NCI-H510A treated with DMSO at 0.1 percent for 48 hours (cell line): ENCODE results near the gene PSMB3.
A peak's percentile ranks its signal among the peaks of the same experiment; 100 is the strongest.

Experiments used
- DNase-seq: peaks from one replicate; lab custom pipeline; 2025; lab: John Stamatoyannopoulos, UW

PSMB3 gene

GRCh38 chr17:38752308-38753070 is at the start of gene PSMB3:
Gene PSMB3, plus strand, starts transcription at chr17:38752741. Its CDS starts 86 bp downstream, at chr17:38752827.
- DNase-seq: peak; percentile 98

GRCh38 chr17:38702916-38703741 is 49.4 kb upstream of the PSMB3 start:
- DNase-seq: no peak

DNA sequence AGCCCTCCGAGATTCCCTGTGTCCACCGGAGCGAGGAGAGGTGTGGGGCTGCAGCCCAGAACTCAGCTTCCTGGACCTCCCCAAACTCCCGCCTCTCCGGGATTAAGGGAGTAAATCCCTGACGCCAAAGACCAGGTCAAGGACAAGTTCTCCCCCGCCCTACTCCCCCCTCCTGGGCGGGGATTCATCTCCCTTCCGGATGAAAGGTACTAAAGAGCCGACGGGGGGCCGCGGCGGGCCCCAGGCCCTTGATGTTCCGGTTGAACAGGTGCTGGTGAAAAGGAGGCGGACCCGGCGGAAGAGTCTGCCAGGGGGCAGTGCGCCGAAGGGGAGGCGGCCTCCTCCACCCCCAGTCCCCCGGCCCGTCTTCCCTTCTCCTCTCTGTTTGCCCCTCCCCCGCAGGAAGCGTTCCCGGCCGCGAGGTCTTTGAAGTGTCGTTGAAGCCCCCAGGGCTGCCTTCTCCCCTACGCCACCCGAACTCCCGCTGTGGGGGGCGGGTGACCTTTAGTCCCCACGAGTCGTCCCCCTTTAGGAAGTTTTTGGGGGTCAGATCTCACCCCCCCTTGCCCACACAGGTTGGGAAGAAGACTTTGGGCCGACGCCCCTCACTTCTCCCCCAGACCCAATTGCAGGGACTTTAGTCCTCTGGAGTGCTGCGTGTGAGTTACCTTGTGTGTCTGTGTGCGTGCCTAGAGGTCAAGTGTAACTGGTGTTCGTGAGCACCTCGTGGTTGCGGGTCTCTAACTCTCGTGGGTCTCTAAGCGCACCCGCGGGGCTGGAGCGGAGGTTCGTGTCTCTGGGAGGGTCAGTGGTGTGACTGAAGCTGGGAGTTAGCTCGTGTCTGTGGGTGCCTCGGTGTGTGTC is 48.6 kb upstream of the PSMB3 start:
- peak; percentile 97 for DNase-seq

DNA sequence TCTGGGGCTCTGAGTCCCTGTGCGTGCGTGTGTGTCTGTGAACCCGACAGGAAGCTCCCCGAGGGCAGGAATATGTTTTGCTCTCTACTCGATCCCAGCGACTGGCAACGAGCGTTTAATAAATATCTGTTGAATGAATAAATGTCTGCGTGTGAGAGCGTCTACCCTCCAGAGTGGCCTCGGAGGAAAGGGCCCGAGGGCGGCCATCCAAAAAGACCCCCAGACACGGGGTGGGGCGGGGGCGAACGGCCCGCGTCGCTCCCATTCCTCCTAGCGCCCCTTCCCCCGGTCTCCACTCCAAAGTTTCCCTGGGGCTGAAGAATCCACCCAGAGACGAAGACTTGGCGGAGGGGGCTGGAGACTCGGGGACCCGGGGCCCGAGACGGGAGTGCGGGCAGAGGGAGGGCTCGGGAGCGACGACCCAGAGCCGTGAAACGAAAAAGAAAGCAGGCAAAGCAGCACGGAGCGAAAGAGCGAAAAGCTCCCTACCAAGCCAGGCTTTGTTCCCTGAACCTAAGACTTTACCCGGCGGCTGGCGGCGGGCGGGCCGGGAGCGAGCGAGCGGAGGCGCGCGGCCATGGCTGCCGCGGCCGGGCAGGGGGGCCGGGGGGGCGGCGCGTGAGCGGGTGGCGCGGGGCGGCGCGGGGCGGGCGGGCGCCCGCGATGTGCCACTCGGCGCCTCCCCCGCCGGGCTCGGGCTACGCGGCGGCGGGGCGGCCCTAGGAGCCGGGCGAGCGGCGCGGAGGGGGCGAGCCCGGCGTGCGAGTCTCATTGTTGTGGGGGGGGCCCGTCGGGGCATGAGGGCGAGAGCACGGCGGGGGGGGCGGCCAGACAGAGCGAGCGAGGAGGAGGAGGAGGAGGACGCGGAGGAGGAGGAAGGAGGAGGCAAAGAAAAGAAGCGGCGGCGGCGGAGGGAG is 47.7 kb upstream of the PSMB3 start, which contains the start of gene MLLT6:
Gene MLLT6 (plus strand): TSS at position 668 of the 917 bp plus-strand sequence. CDS start 360 bp downstream, outside the sequence.
- DNase-seq: peak; percentile 78

GRCh38 chr17:38705523-38705802 is 47.1 kb upstream of the PSMB3 start:
- no peak for DNase-seq

DNA sequence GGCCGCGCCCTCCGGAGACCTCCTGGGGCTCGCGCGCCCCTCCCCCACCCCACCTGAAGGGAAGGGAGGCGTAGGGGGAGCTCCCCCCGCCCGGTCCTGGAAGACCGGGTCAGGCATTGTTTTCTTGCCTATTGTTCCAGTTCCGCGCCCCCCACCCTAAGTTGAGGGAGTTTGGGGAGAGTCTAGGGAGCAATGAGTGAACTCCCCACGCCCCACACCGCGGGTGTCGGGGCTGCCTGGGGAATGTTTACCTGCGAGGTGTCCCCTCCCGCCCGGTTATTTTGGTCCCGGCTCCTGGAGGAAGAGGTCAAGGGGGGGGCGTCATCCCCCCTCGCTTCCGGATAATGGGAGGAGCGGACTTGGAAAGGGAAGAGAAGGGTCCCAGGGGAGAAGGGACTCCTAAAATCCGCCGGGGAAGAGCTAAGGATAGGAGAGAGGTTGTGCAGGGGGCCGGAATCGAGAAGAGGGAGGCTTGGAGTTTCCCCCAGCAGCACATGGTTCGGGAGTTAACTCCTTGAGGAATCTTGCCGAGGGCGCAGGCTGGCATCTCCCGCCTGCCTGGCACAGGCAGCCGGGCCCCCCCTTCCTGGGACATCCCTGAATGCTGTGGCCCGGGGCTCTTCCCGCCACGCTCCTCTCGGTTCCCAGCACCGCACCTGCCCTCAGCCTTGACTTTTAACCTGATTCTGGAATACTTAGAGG is 46.6 kb upstream of the PSMB3 start:
- peak; percentile 51 for DNase-seq

DNA sequence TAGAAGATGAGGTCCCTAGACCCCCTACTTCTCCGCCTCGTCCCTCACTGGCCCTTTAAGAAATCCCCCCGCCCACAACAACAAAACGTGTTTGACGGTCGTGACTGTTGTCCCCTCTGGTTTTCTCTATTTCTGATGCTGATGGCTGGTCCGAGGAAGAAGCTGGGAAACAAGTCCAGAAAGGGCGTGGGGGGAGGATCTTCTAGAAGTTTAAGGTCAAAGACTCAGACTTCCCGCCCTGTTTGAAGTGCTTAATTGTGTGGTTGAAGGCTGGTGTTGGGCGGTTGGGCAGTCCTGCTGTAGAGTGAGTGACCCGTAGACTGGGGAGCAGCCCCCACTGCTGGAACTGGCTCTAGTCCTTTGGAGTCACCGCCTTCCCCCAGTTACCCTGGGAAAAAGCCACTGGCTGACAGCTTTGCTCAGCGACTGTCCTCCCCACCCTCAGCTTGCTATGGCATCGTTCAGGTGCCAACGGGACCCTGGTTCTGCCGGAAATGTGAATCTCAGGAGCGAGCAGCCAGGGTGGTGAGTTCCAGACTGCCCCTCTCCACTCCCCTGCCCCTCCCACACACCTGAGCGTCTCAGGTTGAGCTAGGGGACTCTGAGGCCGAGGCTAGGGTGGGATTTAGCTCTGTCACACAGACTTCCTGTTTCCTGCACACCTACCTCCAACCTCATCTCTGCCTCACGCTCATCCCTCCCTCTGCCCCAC is 45.9 kb upstream of the PSMB3 start:
- DNase-seq: peak; percentile 49

DNA sequence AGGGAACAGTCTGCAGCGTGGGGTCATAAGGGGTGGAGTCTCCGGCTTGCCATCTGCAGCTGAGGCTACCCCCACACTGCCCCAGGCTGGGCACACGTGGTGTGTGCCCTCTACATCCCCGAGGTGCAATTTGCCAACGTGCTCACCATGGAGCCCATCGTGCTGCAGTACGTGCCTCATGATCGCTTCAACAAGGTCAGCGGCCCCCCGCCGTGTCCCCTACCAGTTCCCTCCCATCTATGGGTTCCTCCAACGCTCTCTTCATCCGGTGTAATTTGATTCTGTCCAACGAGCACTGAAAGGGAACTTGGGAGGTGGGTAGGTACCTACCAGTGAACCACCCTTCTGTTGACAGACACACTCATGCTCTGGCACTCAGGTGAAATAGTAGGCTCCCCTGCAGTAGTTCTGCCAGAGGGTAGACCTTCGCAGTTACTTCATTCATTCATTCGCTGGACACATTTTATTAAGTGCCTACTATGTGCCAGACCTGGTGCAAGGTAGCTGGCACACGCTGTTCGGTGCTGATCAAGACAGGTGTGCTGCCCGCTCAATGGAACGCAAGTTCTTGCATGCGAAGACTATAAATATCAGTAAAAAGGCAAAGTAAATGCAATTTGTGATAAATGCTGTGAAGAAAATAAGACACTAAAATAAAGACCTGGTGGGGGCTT is 44.7 kb upstream of the PSMB3 start:
- peak; percentile 96 for DNase-seq

DNA sequence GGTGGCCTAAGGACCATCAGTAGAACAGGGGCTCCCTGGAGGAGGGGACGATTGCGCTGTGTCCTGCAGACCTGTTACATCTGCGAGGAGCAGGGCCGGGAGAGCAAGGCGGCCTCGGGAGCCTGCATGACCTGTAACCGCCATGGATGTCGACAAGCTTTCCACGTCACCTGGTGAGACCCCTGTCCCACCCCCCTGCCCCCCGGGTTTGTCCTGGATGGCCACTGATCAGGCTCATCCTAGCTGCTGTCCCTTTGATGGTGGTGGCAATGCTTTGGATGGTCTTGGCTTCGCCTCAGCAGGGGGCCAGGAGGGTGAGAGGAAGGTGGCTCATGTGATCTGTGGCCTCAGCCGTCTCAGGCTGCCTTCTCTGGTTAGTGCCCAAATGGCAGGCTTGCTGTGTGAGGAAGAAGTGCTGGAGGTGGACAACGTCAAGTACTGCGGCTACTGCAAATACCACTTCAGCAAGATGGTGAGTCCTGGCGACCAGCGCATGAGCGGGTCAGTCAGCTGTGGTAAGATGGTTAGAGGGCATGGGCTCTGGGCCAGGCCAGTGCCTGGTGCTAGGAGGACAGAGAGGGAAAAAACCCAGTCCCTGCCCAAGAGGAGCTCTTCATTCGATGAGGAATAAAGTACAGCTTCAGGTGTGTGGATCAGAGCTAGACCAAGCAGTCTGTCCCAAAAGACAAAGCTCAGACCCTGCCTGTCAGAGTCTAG is 43.3 kb upstream of the PSMB3 start:
- DNase-seq: no peak

- DNase-seq: no peak
Measured at GRCh38 chr17:38709864-38710603, 42.5 kb upstream of the PSMB3 start.

DNA sequence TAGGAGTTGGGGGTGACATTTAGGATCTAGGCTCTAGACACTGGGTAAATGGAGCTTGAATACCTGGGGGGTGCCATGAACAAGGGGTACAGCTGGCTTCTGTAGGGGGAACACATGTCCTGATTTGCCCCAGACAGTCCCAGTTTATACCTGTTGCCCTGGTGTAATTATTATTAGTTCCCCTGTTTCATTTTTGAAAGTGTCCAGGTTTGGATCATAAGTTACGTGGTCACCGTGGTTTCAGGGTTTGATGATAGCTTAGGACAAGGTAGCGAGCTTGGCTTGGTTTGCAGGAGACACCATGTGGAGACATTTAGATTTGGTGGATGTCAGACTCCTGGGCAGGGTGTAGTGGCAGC is 42.0 kb upstream of the PSMB3 start:
- DNase-seq: no peak

DNA sequence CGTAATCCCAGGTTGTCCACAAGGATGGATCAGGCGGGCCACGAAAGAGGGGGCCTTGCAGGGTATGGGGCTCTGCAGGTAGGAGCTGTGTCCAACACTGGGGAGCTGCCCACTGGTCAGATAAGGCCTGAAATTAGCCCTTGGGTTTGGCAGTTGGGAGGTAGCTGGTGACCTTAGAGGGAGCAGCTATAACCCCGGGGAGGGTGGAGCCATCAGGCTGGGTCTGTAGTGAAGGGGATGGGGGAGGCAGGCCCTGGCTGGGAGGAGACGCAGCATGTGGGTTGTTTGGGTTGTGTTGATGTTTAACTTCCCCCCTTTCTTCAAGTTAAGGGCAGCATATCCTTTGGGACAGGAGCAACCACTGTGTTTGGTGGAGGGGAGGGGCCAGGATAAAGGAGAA is 41.6 kb upstream of the PSMB3 start:
- no peak for DNase-seq

- DNase-seq: no peak
Measured at GRCh38 chr17:38711792-38712571, 40.6 kb upstream of the PSMB3 start.

DNA sequence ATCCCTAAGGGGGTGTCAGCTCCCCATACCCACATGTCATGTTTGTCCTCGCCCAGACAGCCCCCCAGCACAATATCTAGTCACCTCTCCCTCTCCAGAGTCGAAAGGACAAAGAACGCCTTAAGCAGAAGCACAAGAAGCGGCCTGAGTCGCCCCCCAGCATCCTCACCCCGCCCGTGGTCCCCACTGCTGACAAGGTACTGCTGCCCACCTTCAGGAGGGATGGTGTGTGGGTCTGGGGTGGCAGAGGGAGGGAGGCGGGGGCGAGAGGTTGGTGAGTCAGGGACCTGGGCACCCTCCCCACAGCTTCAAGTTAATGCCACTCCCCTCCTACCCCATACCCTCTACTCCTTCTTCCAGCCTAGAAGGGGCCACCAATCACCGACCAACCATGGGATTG is 39.9 kb upstream of the PSMB3 start:
- DNase-seq: no peak

- no peak for DNase-seq
Measured at GRCh38 chr17:38713456-38714075, 39.0 kb upstream of the PSMB3 start.

- no peak for DNase-seq
Measured at GRCh38 chr17:38715216-38715943, 37.2 kb upstream of the PSMB3 start.
